Suprapubic skin (tissue), 3 donors: ENCODE data around the gene ATG2B.

Source experiments
- CTCF ChIP-seq, 2 donors: fragments of 200-600 bp in 1 of 2; fragments of 450-650 bp in 1 of 2; sonication (generic) in 1 of 2; IDR thresholded peaks; one replicate each; pipeline ENCODE4 v1.5.1; 2016 to 2019; ENCODE audit warnings: antibody characterized with exemption in 2 of 2, mild to moderate bottlenecking in 1 of 2, moderate library complexity in 1 of 2
- EP300 ChIP-seq: sonication (generic); formaldehyde crosslinking; IDR thresholded peaks from one replicate; pipeline ENCODE4 v1.6.1; 2017; ENCODE audit warnings: antibody characterized with exemption

GRCh38 chr14:96279564-96279963 is 83.6 kb downstream of the ATG2B start:
- no peak for TF ChIP-seq EP300
- TF ChIP-seq CTCF (IDR thresholded peaks at IDR 0.05): no peak
